CD14-positive monocyte (primary cell): ENCODE data around the gene TECPR2. TPM values are rescaled to one million over a fixed set of nuclear protein-coding genes. Genes with fewer than 3 reads are reported as not detected.

Experiments
- DNase-seq, 3 donors: peaks; one replicate each; pipeline ENCODE4 v3.0.0-alpha.2; 2011 to 2022
- H2AFZ ChIP-seq: 2 replicates; pipeline ENCODE4 v1.6.0; 2012; ENCODE audit warnings: mild to moderate bottlenecking, low read depth, low read length, inconsistent platforms; ENCODE audit not compliant: insufficient read depth, poor library complexity, severe bottlenecking
- H3K27ac ChIP-seq, 2 donors: 1 replicate in 1 of 2; 2 replicates in 1 of 2; pipeline ENCODE4 v1.5.1; 2012 to 2013; ENCODE audit warnings: low read length in 2 of 2, control low read depth in 1 of 2, inconsistent platforms in 1 of 2, low read depth in 1 of 2, mild to moderate bottlenecking in 1 of 2
- H3K27me3 ChIP-seq, 2 donors: one replicate each; pipeline versions ENCODE4 v1.6.0 to v1.6.1; 2011 to 2013; ENCODE audit warnings: low read length in 2 of 2; ENCODE audit not compliant: control insufficient read depth in 2 of 2, insufficient read depth in 2 of 2
- H3K36me3 ChIP-seq, 2 donors: replicated peaks in 1 of 2; 1 replicate in 1 of 2; 2 replicates in 1 of 2; pipeline versions ENCODE4 v1.5.1 to v1.6.1; 2012 to 2013; ENCODE audit warnings: low read length in 2 of 2, control low read depth in 1 of 2, inconsistent platforms in 1 of 2, mild to moderate bottlenecking in 1 of 2; ENCODE audit not compliant: insufficient read depth in 2 of 2, control insufficient read depth in 1 of 2
- H3K4me1 ChIP-seq, 2 donors: 1 replicate in 1 of 2; 2 replicates in 1 of 2; pipeline versions ENCODE4 v1.5.1 to v1.6.1; 2012 to 2013; ENCODE audit warnings: low read length in 2 of 2, control low read depth in 1 of 2, inconsistent platforms in 1 of 2, mild to moderate bottlenecking in 1 of 2, moderate library complexity in 1 of 2; ENCODE audit not compliant: insufficient read depth in 2 of 2, control insufficient read depth in 1 of 2
- H3K4me2 ChIP-seq: replicated peaks from 2 replicates; pipeline ENCODE3; 2012; ENCODE audit warnings: low read length, moderate library complexity, mild to moderate bottlenecking; ENCODE audit not compliant: poor library complexity, severe bottlenecking; ENCODE audit errors: extremely low read depth
- H3K4me3 ChIP-seq, 3 experiments: fragments of 200-600 bp in 1 of 3; sonication (generic) in 1 of 3; replicated peaks in 1 of 3; 1 replicate in 2 of 3; 2 replicates in 1 of 3; pipeline ENCODE4 v1.5.1; 2011 to 2013; ENCODE audit warnings: low read length in 3 of 3, mild to moderate bottlenecking in 3 of 3, control low read depth in 2 of 3, low read depth in 2 of 3, inconsistent platforms in 1 of 3, moderate library complexity in 1 of 3
- H3K79me2 ChIP-seq: 2 replicates; pipeline ENCODE4 v1.6.0; 2012; ENCODE audit warnings: mild to moderate bottlenecking, control low read depth, inconsistent platforms, low read length, moderate library complexity; ENCODE audit not compliant: insufficient read depth
- H3K9ac ChIP-seq: 2 replicates; pipeline ENCODE4 v1.6.0; 2017; ENCODE audit warnings: low read length, mild to moderate bottlenecking; ENCODE audit not compliant: insufficient read depth, poor library complexity, severe bottlenecking
- H3K9me3 ChIP-seq, 2 donors: replicated peaks in 1 of 2; 1 replicate in 1 of 2; 2 replicates in 1 of 2; pipeline versions ENCODE4 v1.5.1 to v1.6.1; 2012 to 2013; ENCODE audit warnings: low read length in 2 of 2, control low read depth in 1 of 2; ENCODE audit not compliant: control insufficient read depth in 1 of 2, insufficient read depth in 1 of 2
- H4K20me1 ChIP-seq: 2 replicates; pipeline ENCODE4 v1.6.0; 2012; ENCODE audit warnings: mild to moderate bottlenecking, low read length, control low read depth, moderate library complexity; ENCODE audit not compliant: insufficient read depth
- H3K27ac Mint-ChIP-seq, 7 donors: one replicate each; pipeline ENCODE4 v1.8.0; 2020; ENCODE audit warnings: mild to moderate bottlenecking in 7 of 7, mixed read lengths in 7 of 7, moderate library complexity in 6 of 7, inconsistent platforms in 2 of 7
- H3K27me3 Mint-ChIP-seq, 3 donors: one replicate each; pipeline ENCODE4 v1.8.0; 2021 to 2022; ENCODE audit warnings: low read depth in 3 of 3, mild to moderate bottlenecking in 3 of 3, mixed read lengths in 3 of 3, moderate library complexity in 3 of 3, inconsistent platforms in 1 of 3
- H3K36me3 Mint-ChIP-seq, 2 donors: one replicate each; pipeline ENCODE4 v1.8.0; 2020; ENCODE audit warnings: mixed read lengths in 2 of 2, inconsistent platforms in 1 of 2, mild to moderate bottlenecking in 1 of 2
- H3K4me1 Mint-ChIP-seq: one replicate; pipeline ENCODE4 v1.8.0; 2020; ENCODE audit warnings: mild to moderate bottlenecking, mixed read lengths
- H3K4me3 Mint-ChIP-seq, 2 donors: one replicate each; pipeline ENCODE4 v1.8.0; 2020; ENCODE audit warnings: mild to moderate bottlenecking in 2 of 2, mixed read lengths in 2 of 2, moderate library complexity in 1 of 2
- H3K9me3 Mint-ChIP-seq, 7 donors: one replicate each; pipeline ENCODE4 v1.8.0; 2020 to 2022; ENCODE audit warnings: mixed read lengths in 7 of 7, mild to moderate bottlenecking in 6 of 7, moderate library complexity in 6 of 7, inconsistent platforms in 2 of 7
- CTCF ChIP-seq: fragments of 200-600 bp; IDR thresholded peaks from one replicate; pipeline ENCODE4 v1.8.0; 2022; ENCODE audit warnings: antibody characterized with exemption, mild to moderate bottlenecking
- WGBS: methylation state at CpG from one replicate; pipeline ENCODE4 v1.1.5; 2013; ENCODE audit warnings: missing lambda C conversion rate; ENCODE audit not compliant: insufficient coverage; 5-methylcytosine and 5-hydroxymethylcytosine counted together
- intact Hi-C, 2 donors: fragments of 100-400 bp; cut with micrococcal nuclease; formaldehyde crosslinking; loops; one replicate each; pipeline versions ENCODE4 v1.15.0 to v1.15.1; 2023
- polyA plus RNA-seq, 3 donors: library from polyadenylated mRNA; depleted of rRNA in 1 of 3; unstranded in 2 of 3; stranded (reverse) in 1 of 3; fragments of 300-500 nt in 2 of 3; fragments of >200 nt in 1 of 3; fragmentation: Illumina TruSeq in 2 of 3; gene quantifications; 1 replicate in 2 of 3; 2 replicates in 1 of 3; pipeline ENCODE4 v1.2.3, GENCODE V29; 2012 to 2021

The TECPR2 gene
- polyA plus RNA-seq, 3 donors: 2.8 to 10.4 (median 6.4) TPM

DNA sequence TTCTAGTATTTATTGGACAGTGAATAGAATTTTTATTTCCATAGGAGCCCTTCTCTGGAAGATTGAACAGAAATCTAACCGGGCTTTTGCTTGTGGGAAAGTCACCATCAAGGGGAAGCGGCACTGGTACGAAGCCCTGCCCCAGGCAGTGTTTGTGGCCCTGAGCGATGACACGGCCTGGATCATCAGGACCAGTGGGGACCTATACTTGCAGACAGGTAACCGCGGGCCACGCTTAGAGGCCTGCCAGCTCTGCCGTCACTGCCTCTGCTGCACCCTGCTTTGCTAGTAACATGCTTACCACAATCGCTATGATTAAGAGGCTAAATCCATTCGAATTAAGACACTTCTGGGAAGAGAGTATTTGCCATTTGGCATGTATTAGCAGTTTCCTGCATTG, 77.7 kb downstream of the TECPR2 start:
- Histone ChIP-seq H3K4me1 (peaks cover 0 to 6% of the 10 kb centered on the region in 2 donors), H3K4me3 (no peak overlapping the region), H3K27me3 (no peaks in the 10 kb centered on the region), H3K9me3 (no peaks in the 10 kb centered on the region), H4K20me1 (no peaks in the 10 kb centered on the region), H2AFZ (no peak overlapping the region), H3K9ac (no peak overlapping the region), H3K36me3 (peaks cover 59 to 85% of the 10 kb centered on the region in 2 donors), H3K27ac (no peak overlapping the region), H3K79me2 (no peaks in the 10 kb centered on the region), H3K4me2 (no peak overlapping the region)
- DNase-seq: no peak
- no peak for TF ChIP-seq CTCF
- H3K9me3 Mint-ChIP-seq: no peaks in the 10 kb centered on the region
- no peak overlapping the region for H3K27ac Mint-ChIP-seq
- peaks cover 77 to 90% of the 10 kb centered on the region in 2 donors for H3K36me3 Mint-ChIP-seq
- intact Hi-C loops: no loop called here
- peaks cover 5% of the 10 kb centered on the region for H3K4me1 Mint-ChIP-seq
- no peak overlapping the region for H3K4me3 Mint-ChIP-seq
- H3K27me3 Mint-ChIP-seq: no peaks in the 10 kb centered on the region
- 97% methylated on average over 8 of the region's 11 CpGs for WGBS

GRCh38 chr14:102442241-102443211, 79.8 kb downstream of the TECPR2 start:
- no peak for DNase-seq
- peaks cover 9% of the 10 kb centered on the region for H3K4me1 Mint-ChIP-seq
- no peaks in the 10 kb centered on the region for H3K9me3 ChIP-seq
- H4K20me1 ChIP-seq: no peaks in the 10 kb centered on the region
- peak overlapping the region in 1 of 7 donors; percentile 30 for H3K27ac Mint-ChIP-seq
- H3K79me2 ChIP-seq: no peaks in the 10 kb centered on the region
- H3K27ac ChIP-seq: no peak overlapping the region
- no peak overlapping the region for H2AFZ ChIP-seq
- no peak overlapping the region for H3K4me2 ChIP-seq
- no peaks in the 10 kb centered on the region for H3K27me3 ChIP-seq
- H3K9me3 Mint-ChIP-seq: no peaks in the 10 kb centered on the region
- H3K4me3 ChIP-seq: no peak overlapping the region
- TF ChIP-seq CTCF: no peak
- 96% methylated on average over 15 of the region's 15 CpGs for WGBS
- H3K4me3 Mint-ChIP-seq: no peak overlapping the region
- H3K36me3 ChIP-seq: peaks cover 72 to 88% of the 10 kb centered on the region in 2 donors
- intact Hi-C loops: no loop called here
- no peak overlapping the region for H3K9ac ChIP-seq
- peaks cover 0 to 6% of the 10 kb centered on the region in 2 donors for H3K4me1 ChIP-seq
- peaks cover 0 to 2% (median 0%) of the 10 kb centered on the region in 3 donors for H3K27me3 Mint-ChIP-seq
- H3K36me3 Mint-ChIP-seq: peaks cover 80 to 89% of the 10 kb centered on the region in 2 donors
